Activated CD8-positive, alpha-beta T cell treated with anti-CD3 and anti-CD28 coated beads for 36 hours (primary cell): ENCODE data around the gene CLIC1. TPM values are rescaled to one million over a fixed set of nuclear protein-coding genes. Genes with fewer than 3 reads are reported as not detected.

ENCODE experiments used
- ATAC-seq: fragments of 200-7000 bp; cut with Tn5 transposase; one replicate; pipeline ENCODE4 v1.10.0; 2021; ENCODE audit warnings: mild to moderate bottlenecking, moderate library complexity
- CTCF ChIA-PET: fragments of 350-600 bp; sonication (Branson Sonifier 250); formaldehyde crosslinking; loops from one replicate; lab custom pipeline; 2021; ENCODE audit warnings: antibody characterized with exemption; lab: Charles Lee
- POLR2A ChIA-PET: fragments of 350-600 bp; sonication (Branson Sonifier 250); formaldehyde crosslinking; loops from one replicate; lab custom pipeline; 2021; ENCODE audit warnings: antibody characterized with exemption; lab: Charles Lee
- DNase-seq: peaks from one replicate; pipeline ENCODE4 v3.0.0-alpha.2; 2020
- H3K27ac Mint-ChIP-seq: one replicate; pipeline ENCODE4 v1.8.0; 2021; ENCODE audit warnings: mild to moderate bottlenecking, mixed read lengths
- H3K27me3 Mint-ChIP-seq: one replicate; pipeline ENCODE4 v1.8.0; 2021; ENCODE audit warnings: mixed read lengths
- H3K36me3 Mint-ChIP-seq: one replicate; pipeline ENCODE4 v1.8.0; 2021; ENCODE audit warnings: low read depth, mixed read lengths
- H3K4me1 Mint-ChIP-seq: one replicate; pipeline ENCODE4 v1.8.0; 2021; ENCODE audit warnings: low read depth, mixed read lengths
- H3K4me3 Mint-ChIP-seq: one replicate; pipeline ENCODE4 v1.8.0; 2021; ENCODE audit warnings: mild to moderate bottlenecking, moderate library complexity, mixed read lengths
- H3K9me3 Mint-ChIP-seq: one replicate; pipeline ENCODE4 v1.8.0; 2021; ENCODE audit warnings: mixed read lengths
- intact Hi-C: fragments of 100-400 bp; cut with micrococcal nuclease; formaldehyde crosslinking; loops from one replicate; pipeline ENCODE4 v1.10.0; 2022
- total RNA-seq, 2 experiments: library from RNA; stranded (reverse); gene quantifications; one replicate each; pipeline ENCODE4 v1.2.3, GENCODE V29; 2021
- TF ChIP-seq, protein P1 (sequence below): fragments of 200-600 bp; IDR thresholded peaks from one replicate; pipeline ENCODE4 v1.8.0; 2022; ENCODE audit warnings: antibody characterized with exemption, mild to moderate bottlenecking

Gene CLIC1
- total RNA-seq, 2 experiments from 2014 or later: 334 to 346 TPM

DNA sequence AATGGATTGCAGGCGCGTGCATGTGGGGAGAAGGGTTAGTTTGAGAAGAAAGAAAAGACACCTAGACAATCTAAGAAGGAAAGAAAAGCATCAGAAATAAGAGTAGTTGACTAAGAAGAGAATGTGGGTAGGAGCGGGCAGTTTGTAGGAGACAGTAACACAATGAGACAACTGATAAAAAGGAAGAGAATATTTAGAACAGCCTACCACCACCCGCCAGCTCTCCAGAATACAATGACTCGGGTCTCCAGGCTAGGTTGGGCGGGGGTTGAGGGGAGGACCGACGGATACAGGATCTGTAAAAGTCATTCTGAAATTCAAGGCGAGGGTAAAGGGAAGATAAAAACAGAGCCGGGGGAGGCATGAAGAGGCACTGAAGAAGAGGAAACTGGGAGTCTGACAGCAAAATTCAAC, 33.9 kb downstream of the CLIC1 start:
- DNase-seq (peak; percentile 49), ATAC-seq (peak; percentile 12)
- Mint-ChIP-seq H3K27me3 (no peaks in the 10 kb centered on the region), H3K36me3 (peaks cover 7% of the 10 kb centered on the region), H3K27ac (peak overlapping the region; percentile 94), H3K4me3 (peak overlapping the region; percentile 95), H3K9me3 (no peaks in the 10 kb centered on the region), H3K4me1 (peaks cover 27% of the 10 kb centered on the region)
- TF ChIP-seq, protein P1, sequence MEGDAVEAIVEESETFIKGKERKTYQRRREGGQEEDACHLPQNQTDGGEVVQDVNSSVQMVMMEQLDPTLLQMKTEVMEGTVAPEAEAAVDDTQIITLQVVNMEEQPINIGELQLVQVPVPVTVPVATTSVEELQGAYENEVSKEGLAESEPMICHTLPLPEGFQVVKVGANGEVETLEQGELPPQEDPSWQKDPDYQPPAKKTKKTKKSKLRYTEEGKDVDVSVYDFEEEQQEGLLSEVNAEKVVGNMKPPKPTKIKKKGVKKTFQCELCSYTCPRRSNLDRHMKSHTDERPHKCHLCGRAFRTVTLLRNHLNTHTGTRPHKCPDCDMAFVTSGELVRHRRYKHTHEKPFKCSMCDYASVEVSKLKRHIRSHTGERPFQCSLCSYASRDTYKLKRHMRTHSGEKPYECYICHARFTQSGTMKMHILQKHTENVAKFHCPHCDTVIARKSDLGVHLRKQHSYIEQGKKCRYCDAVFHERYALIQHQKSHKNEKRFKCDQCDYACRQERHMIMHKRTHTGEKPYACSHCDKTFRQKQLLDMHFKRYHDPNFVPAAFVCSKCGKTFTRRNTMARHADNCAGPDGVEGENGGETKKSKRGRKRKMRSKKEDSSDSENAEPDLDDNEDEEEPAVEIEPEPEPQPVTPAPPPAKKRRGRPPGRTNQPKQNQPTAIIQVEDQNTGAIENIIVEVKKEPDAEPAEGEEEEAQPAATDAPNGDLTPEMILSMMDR: no peak
- intact Hi-C loops: no loop called here
- CTCF ChIA-PET: interaction anchor here (1.2 to 1.4 kb wide), 2 partner anchors 94 to 104 kb away, joined by 3 to 5 read pairs; partner anchors contain the start of gene VARS1
- POLR2A ChIA-PET: interaction anchor here (0.8 to 3.4 kb wide), 12 partner anchors 10 to 133 kb away, joined by 3 to 13 read pairs (median 5); partner anchors contain the start of genes C6orf47, CSNK2B, GPANK1 and LY6G5C

DNA sequence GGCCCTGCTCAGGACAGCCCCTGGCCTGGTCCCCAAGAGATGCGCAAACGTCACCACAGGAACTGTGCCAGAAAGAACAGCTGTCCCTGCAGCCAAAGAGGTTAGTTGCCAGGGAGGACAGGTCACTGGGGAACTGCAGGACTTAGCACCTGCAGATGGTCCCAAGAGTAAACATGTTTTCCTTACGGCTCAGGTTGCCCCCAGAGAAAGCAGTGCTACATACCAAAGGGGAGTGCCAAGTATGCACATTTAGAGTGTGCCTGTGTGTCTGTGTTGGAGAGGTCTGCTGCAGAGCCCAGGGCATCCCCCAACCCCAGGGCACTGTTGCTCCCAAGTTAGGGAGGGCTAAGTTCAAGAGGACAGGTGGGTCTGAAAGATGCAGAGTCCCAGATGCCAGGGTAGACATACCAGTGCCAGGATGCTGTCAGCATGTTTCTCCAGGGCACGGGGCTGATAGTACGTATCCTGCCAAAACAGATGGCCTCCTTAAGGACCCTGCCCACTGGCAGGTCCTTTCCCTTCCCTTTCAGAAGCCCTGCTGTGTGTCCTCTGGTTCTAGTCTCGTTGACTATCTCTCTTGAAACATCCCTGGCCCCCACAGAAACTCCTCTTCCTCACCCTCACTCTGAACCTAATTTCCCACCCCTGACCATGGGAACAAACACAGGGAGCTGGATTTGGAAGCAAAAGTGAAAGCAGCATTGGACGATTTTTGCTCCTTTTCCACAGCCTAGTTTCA, 34.5 kb downstream of the CLIC1 start:
- peaks cover 12% of the 10 kb centered on the region for H3K36me3 Mint-ChIP-seq
- no peak for ATAC-seq
- no peaks in the 10 kb centered on the region for H3K9me3 Mint-ChIP-seq
- intact Hi-C loops: no loop called here
- H3K27me3 Mint-ChIP-seq: no peaks in the 10 kb centered on the region
- ChIA-PET CTCF (interaction anchor here (1.2 to 2.8 kb wide), 2 partner anchors 11 to 103 kb away, joined by 3 to 9 read pairs; no protein-coding TSS in a partner anchor), POLR2A (interaction anchor here (0.8 to 3.4 kb wide), 9 partner anchors 10 to 134 kb away, joined by 3 to 13 read pairs (median 5); partner anchors contain the start of genes CSNK2B, GPANK1 and LY6G5C)
- H3K4me1 Mint-ChIP-seq: peaks cover 29% of the 10 kb centered on the region
- H3K4me3 Mint-ChIP-seq: peak overlapping the region; percentile 95
- peak overlapping the region; percentile 94 for H3K27ac Mint-ChIP-seq
- DNase-seq: no peak
- TF ChIP-seq, protein P1: no peak

DNA sequence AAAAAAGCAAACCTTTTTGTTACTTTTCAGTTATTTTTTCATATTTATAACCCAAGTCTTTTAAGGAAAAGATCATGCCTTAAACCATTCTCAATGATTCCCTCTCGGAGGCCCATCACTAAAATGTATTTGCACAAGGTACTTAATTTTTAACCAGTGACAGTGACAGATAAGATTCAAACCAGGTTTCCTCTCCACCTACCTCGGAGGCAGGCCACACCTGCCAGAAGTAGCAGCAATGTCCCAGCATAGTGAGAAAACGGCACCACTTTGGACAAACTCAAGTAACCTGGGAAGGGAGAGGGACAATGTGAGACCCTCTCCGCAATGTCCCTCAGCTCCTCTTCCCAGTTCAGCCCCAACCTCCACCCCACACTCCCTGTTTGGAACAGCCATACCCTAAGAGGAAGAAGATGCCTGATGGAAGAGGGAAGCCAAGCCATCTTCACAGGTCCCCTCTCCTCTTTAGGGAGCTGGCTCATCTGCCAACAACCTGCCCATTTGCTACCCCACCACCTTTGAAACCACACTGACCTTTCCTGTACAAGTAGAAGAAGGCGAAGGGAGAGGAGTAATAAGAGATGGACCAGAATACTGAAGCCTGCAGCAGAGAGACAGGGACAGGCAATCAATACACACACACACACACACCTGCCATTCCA, 35.5 kb downstream of the CLIC1 start:
- H3K27ac Mint-ChIP-seq: no peak overlapping the region
- intact Hi-C loops: no loop called here
- peaks cover 29% of the 10 kb centered on the region for H3K4me1 Mint-ChIP-seq
- peak overlapping the region; percentile 95 for H3K4me3 Mint-ChIP-seq
- POLR2A ChIA-PET: interaction anchor here (1.5 to 3.4 kb wide), 2 partner anchors 35 to 105 kb away, joined by 3 to 13 read pairs; partner anchors contain the start of genes CSNK2B and GPANK1
- TF ChIP-seq, protein P1: no peak
- no peaks in the 10 kb centered on the region for H3K9me3 Mint-ChIP-seq
- H3K27me3 Mint-ChIP-seq: no peaks in the 10 kb centered on the region
- DNase-seq: no peak
- CTCF ChIA-PET: interaction anchor here (1.1 to 2.8 kb wide), 2 partner anchors 10 to 185 kb away, joined by 3 to 9 read pairs; no protein-coding TSS in a partner anchor
- ATAC-seq: no peak
- peaks cover 15% of the 10 kb centered on the region for H3K36me3 Mint-ChIP-seq

DNA sequence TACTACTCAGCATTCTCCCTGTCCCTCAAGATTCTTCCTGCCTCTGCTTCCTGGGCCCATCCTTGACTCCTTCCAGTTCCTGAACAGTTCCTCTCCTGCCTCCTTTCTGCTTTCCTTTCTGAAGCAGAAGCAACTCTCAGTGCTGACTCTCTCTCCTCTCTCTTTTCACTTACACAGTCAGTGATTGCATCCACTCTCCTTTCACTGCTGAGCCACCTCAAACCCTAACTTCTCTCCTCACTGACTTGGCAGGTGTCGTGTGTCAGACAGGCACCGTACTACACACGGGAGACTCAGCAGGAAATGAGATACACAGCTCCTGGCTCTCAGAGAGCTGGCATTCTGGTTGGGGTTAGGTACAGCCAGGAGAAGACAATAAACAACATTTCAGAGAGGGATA, 38.8 kb downstream of the CLIC1 start:
- TF ChIP-seq, protein P1: no peak
- Mint-ChIP-seq H3K9me3 (no peaks in the 10 kb centered on the region), H3K27ac (peak overlapping the region; percentile 53), H3K36me3 (peaks cover 23% of the 10 kb centered on the region), H3K4me1 (peaks cover 25% of the 10 kb centered on the region), H3K27me3 (no peaks in the 10 kb centered on the region), H3K4me3 (no peak overlapping the region)
- ChIA-PET POLR2A (interaction anchor here (0.7 to 1.4 kb wide), 2 partner anchors 9 to 20 kb away, joined by 3 read pairs; no protein-coding TSS in a partner anchor), CTCF (no interaction called here)
- peak; percentile 32 for ATAC-seq
- intact Hi-C loops: no loop called here
- peak; percentile 11 for DNase-seq
